Stimulated activated CD8-positive, alpha-beta memory T cell treated with anti-CD3 and anti-CD28 coated beads, Interleukin-12 subunit alpha, Interleukin-12 subunit beta, amount 100 ng/mL, for 1 hour (primary cell): ENCODE results near the gene FKBP1A.

Source experiments
- DNase-seq: peaks from one replicate; pipeline ENCODE4 v3.0.0-alpha.2; 2020; ENCODE audit warnings: low read depth

Gene FKBP1A

DNA sequence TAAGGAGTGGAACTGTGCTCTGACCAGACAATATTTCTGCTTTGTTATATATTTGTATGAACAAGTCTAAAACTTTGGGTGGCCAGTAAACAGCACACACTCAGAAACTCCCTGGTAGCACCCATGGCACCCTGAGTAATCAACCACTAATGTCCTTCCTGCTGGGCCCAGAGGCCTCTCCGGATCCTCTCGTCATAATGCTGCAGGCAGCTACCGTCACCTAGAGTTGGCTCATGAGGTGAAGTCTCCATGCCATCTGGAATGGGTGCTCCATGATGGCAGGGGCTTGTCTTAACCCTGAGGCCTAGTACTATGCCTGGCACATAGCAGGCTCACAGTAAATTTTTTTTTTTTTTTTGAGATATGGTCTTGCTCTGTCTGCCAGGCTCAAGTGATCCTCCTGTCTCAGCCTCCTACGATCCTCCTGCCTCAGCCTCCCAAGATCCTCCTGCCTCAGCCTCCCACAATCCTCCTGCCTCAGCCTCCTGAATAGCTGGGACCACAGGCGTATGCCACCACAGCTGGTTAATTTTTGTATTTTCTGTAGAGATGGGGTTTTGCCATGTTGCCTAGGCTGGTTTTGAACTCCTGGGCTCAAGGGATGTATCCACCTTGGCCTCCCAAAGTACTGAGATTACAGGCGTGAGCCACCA lies 60.9 kb downstream of the FKBP1A start:
- no peak for DNase-seq

DNA sequence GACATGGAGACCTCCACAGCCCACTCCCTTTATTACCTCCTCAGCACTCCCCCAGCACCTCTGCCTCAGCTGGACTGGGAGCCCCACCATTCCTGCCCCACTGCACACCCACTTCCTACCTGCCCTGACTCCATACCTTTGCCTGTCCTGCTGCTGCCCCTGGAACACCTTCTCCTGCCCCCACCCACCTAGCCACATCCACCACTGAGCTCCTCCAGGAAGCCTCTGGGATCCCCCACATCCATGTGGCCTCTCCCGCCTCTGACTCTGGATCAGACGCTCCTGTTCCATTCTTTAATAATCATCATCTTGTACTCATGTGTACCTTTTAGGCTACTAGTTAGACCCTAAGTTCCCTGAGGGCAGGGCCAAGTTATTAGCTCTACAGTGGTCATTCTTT lies 61.8 kb downstream of the FKBP1A start:
- no peak for DNase-seq

DNA sequence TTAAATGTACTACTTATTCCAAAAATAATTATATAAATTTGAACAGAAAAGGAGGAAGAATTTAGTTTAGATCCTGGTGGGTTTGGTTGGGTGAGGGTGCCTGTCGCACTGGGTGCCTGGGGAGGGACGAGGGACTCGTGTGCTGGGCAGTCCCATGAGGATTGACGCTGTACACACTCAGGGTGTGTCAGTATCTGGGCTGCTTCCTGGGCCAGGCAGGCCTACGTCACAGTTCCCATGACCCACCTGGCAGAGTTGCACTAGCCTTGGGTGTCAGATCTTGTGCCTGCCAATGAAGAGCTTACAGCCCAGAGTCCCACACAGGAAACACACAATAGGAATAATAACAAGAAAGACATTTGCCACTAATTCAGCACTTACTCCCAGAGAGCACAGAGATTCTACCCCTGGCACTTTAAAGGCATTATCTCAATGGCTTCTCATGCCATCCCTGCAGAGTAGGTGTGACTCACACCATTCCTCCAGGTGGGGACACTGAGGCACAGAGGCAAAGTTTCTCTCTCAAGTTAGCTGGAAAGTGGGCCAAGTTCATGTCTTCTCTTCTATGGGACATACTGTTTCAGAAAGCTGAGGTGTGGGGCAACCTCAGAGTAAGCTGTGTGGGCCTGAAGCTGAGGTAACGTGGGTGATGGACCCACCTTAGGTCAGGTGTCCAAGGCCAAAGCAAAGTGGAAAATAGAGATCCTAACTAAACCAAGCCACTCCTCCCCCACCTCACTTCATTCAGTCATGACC lies 62.6 kb downstream of the FKBP1A start:
- DNase-seq: no peak

DNA sequence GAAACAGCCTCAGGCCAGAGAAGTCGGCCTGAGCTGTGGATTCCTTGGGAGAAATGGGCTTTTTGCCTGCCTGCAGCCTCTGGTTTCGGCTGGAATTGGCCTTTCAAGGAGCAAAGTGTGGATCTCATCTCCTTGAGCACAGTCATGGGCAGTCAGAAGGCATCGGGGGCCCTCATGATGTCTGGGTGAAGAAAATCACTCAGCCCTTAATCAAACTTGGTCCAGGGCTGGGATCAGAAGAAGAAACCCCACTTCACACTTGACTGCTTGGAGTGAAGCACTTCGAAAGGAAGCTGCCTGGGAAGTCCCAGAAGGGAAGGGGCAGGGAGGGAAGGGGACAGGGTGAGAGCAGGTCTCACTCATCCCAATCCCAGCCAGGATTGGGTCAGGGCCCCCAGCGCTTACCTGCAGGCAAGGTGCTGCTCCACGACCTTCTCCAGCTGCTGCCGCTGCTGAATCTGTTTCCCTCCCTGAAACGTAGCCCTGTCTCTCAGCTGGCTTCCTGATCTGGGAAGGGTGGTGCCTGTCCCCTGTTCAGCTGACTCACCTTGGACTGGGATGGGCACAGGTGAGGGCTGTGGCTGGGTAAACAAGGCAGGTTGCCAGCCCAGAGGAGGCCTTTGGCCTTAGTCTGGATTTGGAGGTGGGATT lies 64.0 kb downstream of the FKBP1A start, which contains the start of gene SDCBP2:
Gene SDCBP2, minus strand, starts transcription at position 460 of the 651 bp plus-strand sequence. CDS start 8,723 bp downstream, outside the sequence.
- DNase-seq: no peak

DNA sequence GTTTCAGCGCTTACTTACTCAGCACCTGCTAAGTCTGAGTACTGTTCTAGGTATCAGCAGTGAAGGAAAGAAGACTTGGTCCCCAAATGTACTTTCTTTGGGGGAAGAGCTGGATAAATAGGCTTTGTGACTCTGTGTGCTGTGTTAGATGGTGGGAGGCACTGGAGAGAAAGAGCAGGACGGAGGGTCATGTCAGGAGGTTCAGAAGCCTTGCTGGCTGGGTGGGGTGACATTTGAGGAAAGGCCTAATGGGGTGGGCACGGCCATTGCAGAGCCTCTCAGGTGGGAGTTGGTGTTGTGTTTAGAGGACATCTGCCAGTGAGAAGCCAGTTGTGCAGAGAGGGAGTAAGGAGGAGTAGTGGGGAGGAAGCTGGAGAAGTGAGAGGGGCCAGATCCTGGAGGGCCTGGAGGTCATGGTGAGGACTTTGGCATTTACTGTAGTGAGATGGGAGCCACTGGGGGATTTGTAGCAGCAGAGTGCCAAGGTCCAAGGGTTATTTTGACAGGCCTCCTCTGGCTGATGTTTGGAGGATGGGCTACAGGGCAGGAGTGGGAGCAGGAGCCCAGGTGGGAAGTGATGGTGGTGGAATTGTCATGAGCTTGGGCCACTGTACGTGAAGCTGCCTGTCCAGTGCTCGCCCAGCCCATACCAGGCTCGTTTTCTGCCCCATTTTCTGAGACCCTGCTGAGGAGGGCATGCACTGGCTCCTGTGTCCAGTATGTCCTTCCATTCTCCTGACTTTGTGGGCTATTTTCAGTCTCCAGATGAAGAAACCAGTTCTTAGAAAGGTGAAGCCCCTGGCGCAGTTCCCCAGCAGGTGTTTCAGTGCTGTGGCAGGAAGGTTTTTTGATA lies 64.8 kb downstream of the FKBP1A start:
- no peak for DNase-seq

DNA sequence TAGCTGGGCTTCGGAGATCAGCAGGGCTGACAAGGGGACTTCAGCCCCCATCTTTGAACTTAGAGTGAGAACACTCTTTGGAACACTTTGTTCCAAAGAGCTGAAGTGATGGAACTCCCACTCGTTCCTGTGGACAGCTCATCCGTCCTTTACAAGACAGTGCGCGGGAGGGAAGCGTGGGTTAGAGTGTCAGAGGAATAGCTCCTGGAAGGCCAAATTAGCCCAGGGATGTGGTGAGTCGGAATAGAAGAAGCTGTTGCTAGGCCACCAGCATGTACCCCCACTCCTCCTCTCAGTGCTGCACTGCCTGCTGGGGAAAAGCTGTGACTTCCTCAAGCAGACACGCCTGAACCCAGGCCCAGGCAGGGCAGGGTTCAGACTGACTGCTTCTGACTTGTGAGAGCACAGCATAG lies 65.6 kb downstream of the FKBP1A start:
- DNase-seq: no peak

DNA sequence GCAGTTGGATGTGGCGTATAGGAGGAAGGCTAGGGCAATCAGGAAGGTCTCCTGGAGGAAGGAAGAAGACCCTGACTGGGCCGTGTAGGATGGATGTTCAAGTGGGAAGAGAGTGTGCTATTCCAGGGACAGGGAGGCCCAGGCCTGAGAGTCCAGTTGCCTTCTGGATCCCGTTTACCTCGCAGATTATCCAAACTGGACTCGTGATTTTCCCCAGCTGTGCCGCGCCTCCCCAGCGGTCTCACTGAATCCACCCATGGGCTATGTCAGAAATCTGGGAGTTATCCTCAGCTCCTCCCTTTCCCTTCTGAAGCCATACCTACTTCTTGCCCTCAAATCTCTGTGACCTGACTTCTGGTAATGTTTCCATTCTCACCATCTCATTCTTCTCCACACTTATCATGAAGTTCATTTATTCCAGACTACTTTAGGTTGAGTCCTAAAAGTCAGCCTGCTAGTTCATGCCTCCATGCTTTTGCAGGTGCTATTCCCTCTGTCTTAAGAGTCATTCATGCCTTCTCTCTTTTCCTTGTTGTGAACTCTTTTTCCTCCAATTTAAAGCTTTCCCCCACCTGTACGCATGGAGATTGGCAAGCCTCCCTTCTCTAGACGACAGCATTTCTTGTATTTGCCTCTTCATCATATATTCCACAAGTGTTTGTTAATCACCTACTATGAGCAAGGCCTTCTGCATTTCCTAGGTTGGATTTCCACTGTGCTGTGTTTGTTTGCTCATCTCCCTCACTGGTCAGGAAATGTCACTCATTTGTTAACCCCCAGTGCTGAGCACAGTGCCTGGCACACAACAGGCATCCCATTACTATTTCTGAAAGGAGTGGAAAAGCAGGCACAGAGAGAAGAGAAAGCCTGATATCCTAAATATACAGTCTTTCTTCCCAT lies 66.6 kb downstream of the FKBP1A start:
- no peak for DNase-seq

DNA sequence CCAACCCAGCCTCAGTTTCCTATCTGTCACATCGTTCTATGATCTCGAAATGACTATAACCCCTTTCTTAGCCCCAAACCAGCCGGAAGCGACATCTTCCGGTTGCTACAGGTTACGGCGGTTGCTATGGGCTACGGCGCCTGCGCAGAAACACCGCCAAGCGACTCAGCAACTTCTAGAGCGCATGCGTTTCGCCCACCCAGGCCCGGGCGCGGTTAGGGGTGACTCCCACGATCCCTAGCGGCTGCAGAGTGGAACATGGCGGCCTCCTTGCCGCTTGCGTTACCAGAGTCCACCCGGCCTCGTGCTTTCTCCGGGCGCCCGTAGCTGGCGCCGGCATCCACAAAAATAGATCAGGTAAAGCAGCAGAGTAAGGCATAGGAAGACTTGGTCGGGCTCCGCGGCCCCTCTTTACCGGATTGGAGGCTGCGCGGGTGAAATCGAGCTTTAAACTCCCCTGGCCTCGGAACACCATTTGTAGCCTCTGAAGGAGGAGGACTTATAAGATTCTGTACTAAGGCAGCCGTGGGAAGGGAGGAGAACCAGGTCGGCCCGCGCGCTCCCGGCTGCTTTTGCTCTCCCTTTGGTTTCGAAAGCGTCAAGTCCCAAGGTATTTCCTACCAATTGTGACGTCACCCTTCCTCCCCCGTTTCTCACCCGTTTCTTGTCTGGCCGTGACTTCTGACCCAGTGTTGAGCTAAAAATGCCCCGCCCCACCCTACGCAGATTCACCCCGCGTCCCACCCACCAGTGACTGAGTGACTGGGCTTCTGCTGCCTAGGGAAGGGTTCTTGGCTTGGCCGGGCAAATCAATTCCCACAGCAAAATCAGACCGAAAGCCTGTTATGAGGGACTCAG lies 67.5 kb downstream of the FKBP1A start:
- peak; percentile 100 for DNase-seq

DNA sequence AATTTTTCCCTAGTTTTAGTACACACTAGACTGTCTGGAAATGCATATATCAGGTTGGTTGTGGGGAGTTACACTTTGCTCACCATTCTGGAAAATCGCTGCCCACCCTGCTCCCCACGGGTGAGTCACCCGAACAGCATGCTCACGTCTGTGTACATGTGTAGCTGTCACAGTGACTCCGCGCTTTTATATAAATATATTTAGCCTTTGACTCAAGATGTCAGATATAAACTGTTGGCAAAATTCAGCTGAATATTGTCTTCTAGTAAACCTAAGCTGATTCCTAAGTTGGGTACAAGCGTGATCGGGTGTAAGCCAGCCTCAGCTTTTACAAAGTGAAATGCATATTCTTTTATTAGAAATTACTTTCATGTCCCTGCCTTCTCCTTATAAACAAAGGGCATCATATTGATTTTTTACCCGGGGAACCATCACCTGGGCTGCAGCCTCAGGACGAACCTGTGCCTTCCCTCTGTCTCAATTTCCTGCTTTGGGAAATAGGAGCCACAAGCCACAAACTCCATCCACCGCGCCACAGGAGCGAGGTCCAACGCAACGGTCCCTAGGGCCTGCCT lies 68.2 kb downstream of the FKBP1A start:
- no peak for DNase-seq

DNA sequence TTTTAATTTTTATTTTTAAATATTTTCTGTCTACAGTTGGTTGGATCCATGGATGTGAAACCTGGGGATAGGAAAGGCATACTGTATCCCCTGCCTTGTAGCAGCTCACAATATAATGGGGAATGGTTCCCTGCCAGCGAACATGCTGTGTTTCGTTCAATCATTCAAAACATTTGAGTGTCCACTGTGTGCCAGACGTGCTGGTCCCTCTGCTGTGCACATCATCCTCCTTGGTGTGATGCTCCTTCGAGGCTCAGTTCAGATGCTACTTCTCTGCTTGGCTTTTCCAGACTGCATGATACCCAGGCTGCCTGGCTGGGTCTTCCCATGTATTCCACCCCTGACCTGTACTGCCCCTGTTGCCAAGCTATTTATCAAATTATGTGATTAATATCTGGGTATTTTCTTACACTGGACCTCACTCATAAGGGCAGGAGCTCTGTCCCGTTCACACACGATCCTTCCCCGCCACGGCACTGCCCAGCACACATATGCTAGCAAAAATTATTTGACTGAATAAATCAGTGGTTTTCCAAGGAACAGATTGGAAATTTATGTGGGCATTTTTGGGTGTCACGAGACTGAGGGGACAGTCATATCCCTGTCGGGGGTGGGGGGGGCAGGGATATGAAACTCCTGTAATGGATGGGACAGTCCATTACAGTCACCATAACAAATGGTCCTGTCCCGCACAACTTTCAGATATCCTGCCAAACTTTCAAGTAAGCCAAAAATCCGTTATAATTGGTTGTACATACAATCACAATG lies 68.8 kb downstream of the FKBP1A start:
- no peak for DNase-seq

DNA sequence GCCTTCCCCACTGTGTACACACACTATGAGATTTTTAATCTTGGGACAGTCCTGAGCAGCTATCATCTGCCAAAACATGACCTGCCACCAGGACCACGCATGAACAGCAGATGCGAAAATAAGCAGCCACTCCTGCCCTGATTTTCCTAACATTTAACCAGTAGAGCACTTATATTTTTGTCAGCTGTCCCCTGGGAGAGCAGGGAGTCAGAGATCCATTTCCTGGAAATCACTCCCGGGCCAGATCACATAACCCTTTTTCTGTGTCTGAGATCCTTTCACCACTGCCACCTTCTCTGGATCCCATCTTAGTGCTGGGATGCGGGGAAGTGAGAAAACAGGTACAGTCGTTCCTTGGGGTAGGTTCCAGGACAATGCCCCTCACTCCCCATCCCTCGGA lies 69.6 kb downstream of the FKBP1A start:
- DNase-seq: no peak

DNA sequence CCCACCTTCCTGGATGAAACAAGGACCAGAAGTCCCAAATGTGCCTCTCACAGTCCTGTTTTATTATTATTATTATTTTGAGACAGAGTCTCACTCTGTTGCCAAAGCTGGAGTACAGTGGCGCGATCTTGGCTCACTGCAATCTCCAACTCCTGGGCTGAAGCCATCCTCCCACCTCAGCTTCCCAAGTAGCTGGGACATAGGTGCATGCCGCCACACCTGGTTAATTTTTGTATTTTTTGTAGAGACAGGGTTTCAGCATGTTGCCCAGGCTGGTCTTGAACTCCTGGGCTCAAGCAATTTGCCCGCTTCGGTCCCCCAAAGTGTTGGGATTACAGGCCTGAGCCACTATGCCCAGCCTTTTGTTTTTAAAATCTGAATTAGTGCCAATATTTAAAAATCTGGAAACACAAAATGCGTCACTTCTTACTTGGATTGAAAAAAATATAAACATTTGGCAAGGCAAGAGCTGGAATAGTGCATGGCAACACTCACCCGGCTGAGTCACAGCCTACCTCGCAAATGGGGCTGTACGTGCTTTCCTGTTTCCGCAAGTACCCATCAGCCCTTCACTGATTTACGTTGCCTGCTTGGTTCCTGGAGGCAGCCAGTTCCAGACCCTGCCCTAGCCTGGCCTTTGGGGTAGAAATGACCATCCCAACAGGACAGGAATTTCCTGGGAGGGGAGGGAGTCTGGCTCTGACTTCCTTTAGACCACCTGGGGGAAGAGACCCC lies 70.2 kb downstream of the FKBP1A start:
- DNase-seq: no peak

DNA sequence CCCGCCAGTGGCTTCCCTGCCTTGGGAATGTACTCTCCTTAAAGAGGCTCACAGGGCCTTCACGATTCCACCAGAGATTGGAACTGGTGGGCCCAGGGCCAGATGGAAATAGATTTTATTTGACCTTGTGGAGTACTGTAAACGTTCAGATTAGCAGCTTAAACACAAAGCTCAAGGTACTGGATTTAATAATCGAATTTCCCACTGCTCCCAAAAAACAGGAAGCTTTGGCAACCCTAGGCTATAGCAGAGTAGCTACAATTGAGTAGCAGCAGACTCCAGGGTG lies 71.3 kb downstream of the FKBP1A start:
- no peak for DNase-seq

DNA sequence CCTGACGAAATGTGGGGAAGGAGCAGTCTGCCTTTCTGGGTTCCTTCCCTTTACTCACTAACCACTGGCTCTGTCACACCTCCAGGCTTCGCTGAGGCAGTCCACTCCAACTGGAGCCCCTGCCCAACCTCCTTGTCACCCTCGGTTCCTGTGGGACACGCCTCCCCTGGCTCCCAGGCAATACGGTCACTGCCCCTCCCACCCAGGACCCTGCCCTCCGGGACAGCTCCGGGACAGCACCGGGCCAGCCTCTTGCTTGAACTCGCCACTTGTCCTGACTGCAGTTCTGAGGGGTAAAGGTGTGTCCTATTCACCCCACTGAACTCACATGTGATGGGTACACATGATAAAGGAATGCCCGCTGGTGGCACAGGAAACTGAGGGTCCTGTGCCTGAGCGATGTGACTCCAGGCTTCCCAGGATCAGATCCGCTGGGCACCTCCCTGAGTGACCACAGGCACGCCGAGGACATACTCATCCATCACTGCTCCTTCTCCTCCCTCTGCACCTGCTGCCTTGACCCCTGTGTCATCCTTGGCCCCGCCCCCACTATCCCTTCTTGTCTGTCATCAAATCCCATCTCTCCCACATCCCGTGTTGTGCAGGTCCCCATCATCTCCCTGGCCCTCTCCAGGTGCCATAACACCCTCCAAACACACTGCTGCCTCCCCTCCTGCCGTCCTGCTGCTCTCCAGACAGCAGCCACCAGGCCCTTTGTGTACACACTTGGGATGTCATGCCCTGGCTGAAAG lies 71.8 kb downstream of the FKBP1A start:
- DNase-seq: no peak

DNA sequence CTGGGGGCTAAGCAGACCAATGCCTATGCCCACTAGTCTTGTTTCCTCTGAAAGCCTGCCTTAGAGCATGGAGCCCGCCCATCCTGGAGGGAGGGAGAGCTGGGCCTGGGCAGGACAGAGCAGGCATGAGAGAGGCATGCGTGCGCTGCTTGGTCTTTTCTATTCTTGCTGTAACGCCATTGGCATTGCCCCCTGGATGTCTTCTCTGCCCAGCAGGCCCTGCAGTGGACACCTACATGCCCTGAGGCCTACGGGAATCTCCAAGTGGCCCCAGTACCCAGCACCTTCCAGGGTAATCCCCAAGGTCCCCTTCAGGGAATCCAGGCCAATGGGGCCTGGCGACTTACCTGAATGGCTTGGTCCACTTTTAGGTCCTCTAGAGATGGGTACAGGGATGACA lies 72.8 kb downstream of the FKBP1A start:
- no peak for DNase-seq

DNA sequence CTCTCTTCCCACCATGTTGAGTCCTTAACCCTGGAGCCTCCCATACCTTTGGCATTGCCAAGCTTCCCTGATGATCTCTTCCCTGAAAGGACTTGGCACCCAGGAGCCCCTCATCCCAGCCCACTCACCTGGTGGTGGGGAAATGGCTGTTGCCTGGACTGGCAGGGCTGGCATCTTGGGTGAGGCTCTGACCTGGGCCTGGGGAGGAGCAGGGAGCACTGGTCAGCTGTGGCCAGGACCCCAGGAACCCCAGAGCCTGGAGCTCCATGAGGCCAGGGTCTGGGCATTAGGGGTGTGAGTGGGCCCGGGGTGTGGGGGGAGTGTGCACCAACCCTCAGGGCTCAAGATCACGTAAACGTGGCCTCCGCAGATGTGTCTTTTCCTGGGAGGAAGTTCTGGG lies 73.4 kb downstream of the FKBP1A start:
- DNase-seq: no peak

DNA sequence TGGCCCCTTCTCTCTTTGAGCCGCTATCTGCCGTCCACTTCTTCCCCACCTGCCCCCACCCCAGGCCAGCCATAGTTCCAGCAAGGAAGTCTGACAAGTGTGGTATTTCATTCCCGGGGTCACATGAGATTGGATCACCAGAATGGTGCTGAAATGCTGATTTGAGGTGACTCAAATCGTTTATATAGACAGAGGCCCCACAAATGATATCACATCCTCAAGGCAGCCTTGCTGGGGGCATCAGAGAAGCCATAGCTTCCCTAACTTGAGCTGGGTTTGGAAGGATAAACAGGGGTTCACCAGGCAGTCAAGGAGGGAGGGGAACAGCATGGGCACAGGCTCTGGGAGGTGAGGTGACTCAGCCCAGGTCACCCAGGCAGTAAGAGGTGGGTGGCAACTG lies 73.8 kb downstream of the FKBP1A start:
- no peak for DNase-seq
